Neural cell (in vitro differentiated cells): ENCODE data around the gene AKAP8L. TPM values are rescaled to one million over a fixed set of nuclear protein-coding genes. Genes with fewer than 3 reads are reported as not detected.

Experiments used
- H2AFZ ChIP-seq: fragments of 200-600, 300-800 bp; sonication (generic), shearing (Covaris generic); 2 replicates; pipeline ENCODE4 v1.6.0; 2014; ENCODE audit warnings: low read depth, mild to moderate bottlenecking, antibody characterized with exemption, low read length, moderate library complexity
- H3F3A ChIP-seq: fragments of 200-600 bp; shearing (Covaris generic); 2 replicates; pipeline ENCODE4 v1.6.1; 2016; ENCODE audit warnings: mild to moderate bottlenecking, moderate library complexity, mixed read lengths, antibody characterized with exemption, low read length; ENCODE audit not compliant: insufficient read depth, poor library complexity, severe bottlenecking
- H3K27ac ChIP-seq: fragments of 200-600, 300-800 bp; sonication (generic), shearing (Covaris generic); 2 replicates; pipeline ENCODE4 v1.5.1; 2014; ENCODE audit warnings: mild to moderate bottlenecking, low read length, moderate library complexity
- H3K27me3 ChIP-seq: fragments of 300-800, 200-600 bp; sonication (generic), shearing (Covaris generic); 2 replicates; pipeline ENCODE4 v1.6.0; 2014; ENCODE audit warnings: mild to moderate bottlenecking, low read depth, low read length, moderate library complexity; ENCODE audit not compliant: insufficient read depth
- H3K36me3 ChIP-seq: fragments of 300-800, 200-600 bp; sonication (generic), shearing (Covaris generic); 2 replicates; pipeline ENCODE4 v1.5.1; 2014; ENCODE audit warnings: mild to moderate bottlenecking, antibody characterized with exemption, low read length, moderate library complexity; ENCODE audit not compliant: insufficient read depth
- H3K4me2 ChIP-seq: fragments of 300-800, 200-600 bp; sonication (generic), shearing (Covaris generic); 2 replicates; pipeline ENCODE4 v1.6.0; 2014; ENCODE audit warnings: mild to moderate bottlenecking, low read length
- H3K4me3 ChIP-seq: fragments of 300-800, 200-600 bp; sonication (generic), shearing (Covaris generic); 2 replicates; pipeline ENCODE4 v1.5.1; 2014; ENCODE audit warnings: mild to moderate bottlenecking, low read length, moderate library complexity
- H3K79me2 ChIP-seq: fragments of 200-600 bp; shearing (Covaris generic); replicated peaks from 2 replicates; pipeline ENCODE4 v1.6.0; 2014; ENCODE audit warnings: mild to moderate bottlenecking, low read length, moderate library complexity; ENCODE audit not compliant: insufficient read depth
- H3K9ac ChIP-seq: fragments of 300-800, 200-600 bp; sonication (generic), shearing (Covaris generic); 2 replicates; pipeline ENCODE4 v1.6.1; 2016; ENCODE audit warnings: mild to moderate bottlenecking, low read length, mixed read lengths
- H3K9me2 ChIP-seq: fragments of 200-600 bp; shearing (Covaris generic); 2 replicates; pipeline ENCODE4 v1.6.1; 2016; ENCODE audit warnings: mild to moderate bottlenecking, low read length, mixed read lengths; ENCODE audit not compliant: insufficient read depth
- H3K9me3 ChIP-seq: fragments of 200-600, 300-800 bp; sonication (generic), shearing (Covaris generic); 2 replicates; pipeline ENCODE4 v1.6.1; 2016; ENCODE audit warnings: mild to moderate bottlenecking, mixed run types, low read length, moderate library complexity, mixed read lengths
- H4K20me1 ChIP-seq: fragments of 200-600 bp; shearing (Covaris generic); 2 replicates; pipeline ENCODE4 v1.6.1; 2016; ENCODE audit warnings: mild to moderate bottlenecking, mixed run types; ENCODE audit not compliant: insufficient read depth
- CTCF ChIP-seq: fragments of 450-650 bp; IDR thresholded peaks from 2 replicates; pipeline ENCODE4 v1.5.1; 2014; ENCODE audit warnings: antibody characterized with exemption, mild to moderate bottlenecking, moderate library complexity; ENCODE audit not compliant: poor library complexity, severe bottlenecking
- EP300 ChIP-seq: fragments of 450-650 bp; conservative IDR thresholded peaks from 2 replicates; pipeline ENCODE4 v1.6.1; 2014; ENCODE audit warnings: antibody characterized with exemption, mild to moderate bottlenecking, moderate library complexity; ENCODE audit not compliant: poor library complexity, severe bottlenecking
- EZH2 ChIP-seq: fragments of 200-600, 300-800 bp; shearing (Covaris generic), sonication (generic); IDR thresholded peaks from 2 replicates; pipeline ENCODE4 v1.6.1; 2014; ENCODE audit warnings: antibody characterized with exemption, low read length, borderline replicate concordance, mild to moderate bottlenecking; ENCODE audit not compliant: insufficient read depth, poor library complexity, severe bottlenecking
- MXI1 ChIP-seq: fragments of 450-650 bp; conservative IDR thresholded peaks from 2 replicates; pipeline ENCODE4 v1.6.1; 2014; ENCODE audit warnings: antibody characterized with exemption, mild to moderate bottlenecking; ENCODE audit not compliant: poor library complexity, severe bottlenecking
- POLR2AphosphoS5 ChIP-seq: IDR thresholded peaks from 2 replicates; pipeline ENCODE4 v1.6.1; 2012
- RAD21 ChIP-seq: fragments of 450-650 bp; conservative IDR thresholded peaks from 2 replicates; pipeline ENCODE4 v1.6.1; 2014; ENCODE audit warnings: antibody characterized with exemption, mild to moderate bottlenecking, moderate library complexity
- REST ChIP-seq: IDR thresholded peaks from 2 replicates; pipeline ENCODE4 v1.6.1; 2012; ENCODE audit warnings: borderline replicate concordance
- SMC3 ChIP-seq: fragments of 450-650 bp; conservative IDR thresholded peaks from 2 replicates; pipeline ENCODE4 v1.6.1; 2014; ENCODE audit warnings: antibody characterized with exemption, mild to moderate bottlenecking, moderate library complexity; ENCODE audit not compliant: poor library complexity
- TAF1 ChIP-seq: IDR thresholded peaks from 2 replicates; pipeline ENCODE4 v1.6.1; 2012; ENCODE audit warnings: low read depth
- polyA plus RNA-seq: library from polyadenylated mRNA; depleted of rRNA; stranded (reverse); fragments of >200 nt; gene quantifications from 2 replicates; pipeline ENCODE4 v1.2.3, GENCODE V29; 2014

Gene AKAP8L
- polyA plus RNA-seq, 1 donor from 2014 or later: 281 TPM

- H3K4me2 ChIP-seq: no peak overlapping the region
- no peaks in the 10 kb centered on the region for H3F3A ChIP-seq
- H3K9me2 ChIP-seq: no peaks in the 10 kb centered on the region
- H3K36me3 ChIP-seq: no peaks in the 10 kb centered on the region
- no peak overlapping the region for H3K9ac ChIP-seq
- H3K27me3 ChIP-seq: no peaks in the 10 kb centered on the region
- no peaks in the 10 kb centered on the region for H3K9me3 ChIP-seq
- no peaks in the 10 kb centered on the region for H4K20me1 ChIP-seq
- H3K27ac ChIP-seq: no peak overlapping the region
- no peak for TF ChIP-seq EZH2
- H3K79me2 ChIP-seq: no peaks in the 10 kb centered on the region
- H2AFZ ChIP-seq: no peak overlapping the region
- H3K4me3 ChIP-seq: no peak overlapping the region
These were observed 22.5 kb upstream of the AKAP8L start for GRCh38 chr19:15441317-15441716.

GRCh38 chr19:15439821-15440641 is 21.2 kb upstream of the AKAP8L start:
- Histone ChIP-seq H3K4me2 (no peak overlapping the region), H4K20me1 (no peaks in the 10 kb centered on the region)
- TF ChIP-seq CTCF (no peak), EP300 (no peak), TAF1 (no peak), RAD21 (no peak), REST (no peak), POLR2AphosphoS5 (no peak), EZH2 (no peak), SMC3 (no peak), MXI1 (no peak)

More at GRCh38 chr19:15439821-15440641, 21.2 kb upstream of the AKAP8L start:
- Histone ChIP-seq H3K27me3 (no peaks in the 10 kb centered on the region), H3F3A (no peaks in the 10 kb centered on the region), H3K36me3 (no peaks in the 10 kb centered on the region), H3K9ac (no peak overlapping the region), H3K9me2 (no peaks in the 10 kb centered on the region), H3K9me3 (no peaks in the 10 kb centered on the region), H3K4me3 (no peak overlapping the region), H3K27ac (no peak overlapping the region), H3K79me2 (no peaks in the 10 kb centered on the region), H2AFZ (no peak overlapping the region)
